GM12874 (cell line): ENCODE results near the gene SLC6A6.

ENCODE experiments used
- TF ChIP-seq, protein P1 (sequence below): IDR thresholded peaks from 2 replicates; pipeline ENCODE4 v1.5.1; 2011; ENCODE audit warnings: low read depth, mild to moderate bottlenecking, control low read depth, low read length, moderate library complexity; ENCODE audit not compliant: insufficient read depth

Gene SLC6A6

DNA sequence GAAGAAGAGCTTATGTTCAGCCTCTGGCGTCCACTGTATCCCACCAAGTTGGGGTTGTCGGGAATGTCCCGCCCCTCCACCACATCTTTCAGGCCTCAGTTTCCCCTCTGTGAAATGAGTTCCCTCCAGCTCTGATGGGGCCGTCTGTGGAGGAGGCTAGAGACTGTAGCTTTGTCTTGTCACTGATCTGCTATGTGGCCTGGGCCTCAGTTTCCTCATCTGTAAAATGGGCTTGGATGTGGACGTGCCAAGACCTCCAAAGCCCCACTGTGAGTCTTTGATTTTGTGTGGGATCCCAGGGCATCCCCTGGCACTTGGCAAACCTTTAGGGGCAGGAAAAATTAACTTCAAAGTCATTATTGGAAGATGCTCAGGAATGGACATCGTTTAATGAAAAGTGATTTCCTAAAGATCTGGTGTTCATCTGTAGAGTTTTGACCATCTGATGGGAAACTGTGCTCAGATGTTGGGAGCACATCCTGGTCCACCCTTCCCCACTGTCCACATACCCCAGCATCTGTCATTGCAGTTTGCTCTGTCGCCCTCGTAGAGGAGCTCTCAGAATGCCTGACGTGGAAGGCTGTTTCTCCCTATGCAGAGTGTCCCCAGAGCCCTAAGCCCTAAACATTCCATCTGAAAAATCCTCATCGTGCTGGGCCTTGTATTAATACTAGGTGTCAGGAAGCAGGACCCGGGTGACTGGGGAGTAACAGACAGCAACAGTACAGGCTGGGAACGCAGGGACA, 28.5 kb downstream of the SLC6A6 start:
- TF ChIP-seq, protein P1, sequence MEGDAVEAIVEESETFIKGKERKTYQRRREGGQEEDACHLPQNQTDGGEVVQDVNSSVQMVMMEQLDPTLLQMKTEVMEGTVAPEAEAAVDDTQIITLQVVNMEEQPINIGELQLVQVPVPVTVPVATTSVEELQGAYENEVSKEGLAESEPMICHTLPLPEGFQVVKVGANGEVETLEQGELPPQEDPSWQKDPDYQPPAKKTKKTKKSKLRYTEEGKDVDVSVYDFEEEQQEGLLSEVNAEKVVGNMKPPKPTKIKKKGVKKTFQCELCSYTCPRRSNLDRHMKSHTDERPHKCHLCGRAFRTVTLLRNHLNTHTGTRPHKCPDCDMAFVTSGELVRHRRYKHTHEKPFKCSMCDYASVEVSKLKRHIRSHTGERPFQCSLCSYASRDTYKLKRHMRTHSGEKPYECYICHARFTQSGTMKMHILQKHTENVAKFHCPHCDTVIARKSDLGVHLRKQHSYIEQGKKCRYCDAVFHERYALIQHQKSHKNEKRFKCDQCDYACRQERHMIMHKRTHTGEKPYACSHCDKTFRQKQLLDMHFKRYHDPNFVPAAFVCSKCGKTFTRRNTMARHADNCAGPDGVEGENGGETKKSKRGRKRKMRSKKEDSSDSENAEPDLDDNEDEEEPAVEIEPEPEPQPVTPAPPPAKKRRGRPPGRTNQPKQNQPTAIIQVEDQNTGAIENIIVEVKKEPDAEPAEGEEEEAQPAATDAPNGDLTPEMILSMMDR = no peak

DNA sequence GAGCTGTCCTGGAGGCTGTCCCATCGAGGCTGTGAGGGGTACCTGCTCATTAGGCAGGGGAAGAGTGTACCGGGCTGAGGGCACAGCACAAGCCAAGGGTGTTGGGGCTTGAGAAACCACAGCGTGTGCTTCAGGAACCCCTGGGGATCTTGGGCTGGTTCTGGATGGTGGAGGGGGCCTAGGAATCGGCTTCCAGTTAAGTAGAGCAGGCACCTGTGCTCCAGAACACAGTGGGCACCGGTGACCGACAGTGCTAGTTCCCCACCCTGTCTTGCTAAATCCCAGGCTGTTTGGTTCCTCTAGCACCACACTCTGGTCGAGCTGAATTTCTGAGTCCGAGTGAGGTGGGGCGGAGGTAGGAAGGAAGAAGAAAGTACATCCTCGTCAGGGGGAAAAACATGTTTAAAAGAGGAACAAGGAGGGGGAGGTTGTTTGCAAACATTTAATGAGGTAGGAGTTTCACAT, 29.1 kb downstream of the SLC6A6 start:
- TF ChIP-seq, protein P1 = no peak; the same call in 1 of the 2 replicates

- TF ChIP-seq, protein P1 = no peak
These were observed 29.8 kb downstream of the SLC6A6 start for GRCh38 chr3:14431917-14432834.

- TF ChIP-seq, protein P1 = no peak
These were observed 30.7 kb downstream of the SLC6A6 start for GRCh38 chr3:14433106-14433505.

- TF ChIP-seq, protein P1 = no peak
These were observed 31.7 kb downstream of the SLC6A6 start for GRCh38 chr3:14434126-14434497.

DNA sequence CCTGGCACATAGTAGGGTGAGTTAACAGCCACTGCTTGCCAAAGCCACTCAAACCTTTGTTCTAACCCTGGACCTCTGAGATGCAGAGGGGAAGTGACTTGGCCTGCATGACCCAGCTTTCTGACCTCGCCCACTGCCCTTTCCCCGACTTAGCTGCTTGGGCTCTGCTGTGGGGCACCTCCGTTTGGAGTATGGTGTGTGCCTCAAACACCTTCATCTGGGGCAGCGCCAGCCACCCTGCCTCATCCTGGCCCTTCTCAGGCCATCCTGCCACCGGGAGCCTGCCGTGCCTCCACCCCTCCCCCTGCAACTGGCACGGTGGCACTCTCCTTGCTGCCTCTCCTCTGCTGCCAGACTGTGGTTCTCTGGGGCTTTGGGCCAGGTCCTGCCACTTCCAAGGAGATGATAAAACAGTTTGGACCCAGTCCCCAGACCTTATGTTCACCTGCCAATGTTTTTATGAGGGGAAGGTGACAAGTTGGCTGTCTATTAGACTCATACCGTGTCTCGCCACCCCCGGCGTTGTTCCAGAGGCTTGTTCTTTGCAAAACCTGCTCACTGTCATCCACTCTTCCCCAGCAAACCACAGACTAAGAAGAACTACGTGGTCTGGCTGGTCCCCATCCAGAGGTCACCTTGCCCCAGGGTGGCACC, 32.2 kb downstream of the SLC6A6 start:
- TF ChIP-seq, protein P1 = no peak
